GM18873 (cell line): ENCODE measurements around the gene METTL8.

ENCODE experiments used
- ATAC-seq: cut with Tn5 transposase; IDR thresholded peaks from one replicate; pipeline ENCODE4 v1.9.1; 2021; ENCODE audit warnings: mild to moderate bottlenecking, moderate library complexity, moderate number of reproducible peaks; ENCODE audit not compliant: unreplicated experiment, low FRiP score

METTL8 gene

DNA sequence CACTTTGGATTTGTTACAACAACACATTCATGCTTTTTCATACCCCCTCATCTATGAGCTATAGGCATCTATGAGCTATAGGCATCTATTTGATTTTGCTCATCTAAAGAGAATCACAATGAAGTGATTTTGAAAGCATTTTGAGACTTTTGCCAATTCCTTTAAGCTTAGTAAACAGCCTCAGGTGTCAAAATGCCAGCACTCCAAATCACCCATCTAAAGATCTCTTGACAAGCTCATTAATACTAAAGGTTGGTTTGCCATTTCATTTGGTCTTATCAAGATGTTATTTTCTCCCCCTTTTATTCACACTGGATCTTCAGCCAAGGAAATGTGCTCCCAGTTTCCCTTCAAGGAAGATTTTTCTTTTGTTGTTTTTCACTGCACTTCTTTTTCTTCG is 162.4 kb downstream of the METTL8 start:
- ATAC-seq: no peak

DNA sequence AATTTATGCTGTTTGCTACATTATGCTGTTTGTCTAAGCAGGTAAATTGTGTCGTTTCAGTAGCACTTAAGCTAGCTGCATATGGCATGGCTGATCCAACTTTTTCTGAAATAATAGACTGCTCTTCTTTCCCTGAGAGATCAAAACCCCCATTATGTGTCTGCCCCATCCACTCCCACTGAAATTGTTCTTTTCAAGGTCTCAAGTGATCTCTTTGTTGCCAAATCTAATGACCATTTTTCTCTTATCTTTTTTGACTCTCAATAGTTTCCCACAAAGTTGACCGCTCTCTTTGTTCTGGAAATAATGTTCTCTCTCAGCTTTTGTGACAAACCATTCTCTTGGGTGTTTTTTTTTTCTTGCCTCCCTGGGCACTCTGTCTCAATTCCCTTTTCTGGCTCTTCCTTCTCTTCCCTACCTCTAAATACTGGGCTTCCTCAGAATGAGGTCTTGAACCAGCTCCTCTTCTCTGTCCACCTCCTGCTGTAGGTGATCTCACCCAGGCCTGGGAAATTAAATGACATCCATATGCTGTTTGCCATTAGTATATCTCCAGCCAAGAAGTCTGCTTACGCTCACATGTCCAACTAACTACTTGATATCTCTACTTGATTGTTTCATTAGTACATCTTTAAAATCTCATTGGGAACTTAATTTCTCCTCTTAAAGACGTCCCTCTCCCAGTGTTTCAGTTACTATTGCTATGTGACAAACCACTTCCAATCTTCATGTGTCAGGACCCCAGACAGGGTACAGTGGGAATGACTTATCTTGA is 165.7 kb downstream of the METTL8 start:
- ATAC-seq: no peak
